Hepatocyte (in vitro differentiated cells): ENCODE results near the gene PIGN. TPM values are rescaled to one million over a fixed set of nuclear protein-coding genes. Genes with fewer than 3 reads are reported as not detected.

ENCODE experiments used
- DNase-seq: peaks from one replicate; pipeline ENCODE4 v3.0.0-alpha.2; 2016; ENCODE audit warnings: low spot score
- H2AFZ ChIP-seq: fragments of 200-600 bp; sonication (generic); 2 replicates; pipeline ENCODE4 v1.6.0; 2016; ENCODE audit warnings: antibody characterized with exemption, mild to moderate bottlenecking
- H3K27ac ChIP-seq: fragments of 200-600 bp; sonication (generic); 2 replicates; pipeline ENCODE4 v1.5.1; 2016; ENCODE audit warnings: mild to moderate bottlenecking
- H3K27me3 ChIP-seq: fragments of 200-600 bp; sonication (generic); 2 replicates; pipeline ENCODE4 v1.6.1; 2016
- H3K36me3 ChIP-seq: fragments of 200-600 bp; sonication (generic); replicated peaks from 2 replicates; pipeline ENCODE4 v1.5.1; 2016; ENCODE audit warnings: low read depth; ENCODE audit not compliant: insufficient read depth
- H3K4me1 ChIP-seq: fragments of 200-600 bp; sonication (generic); 2 replicates; pipeline ENCODE4 v1.5.1; 2016; ENCODE audit warnings: mild to moderate bottlenecking, moderate library complexity; ENCODE audit not compliant: insufficient read depth
- H3K4me2 ChIP-seq: fragments of 200-600 bp; sonication (generic); 2 replicates; pipeline ENCODE4 v1.6.0; 2016
- H3K4me3 ChIP-seq: fragments of 200-600 bp; sonication (generic); 2 replicates; pipeline ENCODE4 v1.5.1; 2016; ENCODE audit warnings: mild to moderate bottlenecking
- H3K79me2 ChIP-seq: fragments of 200-600 bp; sonication (generic); 2 replicates; pipeline ENCODE4 v1.6.0; 2017; ENCODE audit warnings: mild to moderate bottlenecking
- H3K9me2 ChIP-seq: fragments of 200-600 bp; sonication (generic); replicated peaks from 2 replicates; pipeline ENCODE4 v1.6.0; 2017; ENCODE audit warnings: mild to moderate bottlenecking; ENCODE audit not compliant: insufficient read depth
- H3K9me3 ChIP-seq: fragments of 200-600 bp; sonication (generic); 2 replicates; pipeline ENCODE4 v1.5.1; 2016; ENCODE audit warnings: low read depth, mild to moderate bottlenecking
- H4K20me1 ChIP-seq: fragments of 200-600 bp; sonication (generic); 2 replicates; pipeline ENCODE4 v1.6.0; 2016; ENCODE audit warnings: mild to moderate bottlenecking; ENCODE audit not compliant: insufficient read depth, poor library complexity, severe bottlenecking
- CTCF ChIP-seq: fragments of 200-600 bp; sonication (generic); IDR thresholded peaks from 2 replicates; pipeline ENCODE4 v1.5.1; 2016; ENCODE audit warnings: antibody characterized with exemption, mild to moderate bottlenecking; ENCODE audit not compliant: poor library complexity
- EZH2 ChIP-seq: fragments of 200-600 bp; sonication (generic); IDR thresholded peaks from 2 replicates; pipeline ENCODE4 v1.6.1; 2016; ENCODE audit warnings: antibody characterized with exemption, mild to moderate bottlenecking, borderline replicate concordance
- EZH2phosphoT487 ChIP-seq: fragments of 200-600 bp; sonication (generic); IDR thresholded peaks from one replicate; pipeline ENCODE4 v1.6.1; 2018; ENCODE audit warnings: antibody characterized with exemption, mild to moderate bottlenecking, low read depth, moderate library complexity; ENCODE audit not compliant: unreplicated experiment, severe bottlenecking
- WGBS: methylation state at CpG from one replicate; pipeline ENCODE4 v1.1.6; 2016; ENCODE audit warnings: low lambda C conversion rate; ENCODE audit errors: missing lambda C conversion rate; 5-methylcytosine and 5-hydroxymethylcytosine counted together
- polyA plus RNA-seq: library from polyadenylated mRNA; unstranded; fragments of >200 nt; fragmentation: Nextera tagmentation; extraction: Ambion mirVana; gene quantifications from 2 replicates; pipeline ENCODE4 v1.2.1, GENCODE V29; 2016
- total RNA-seq: library from RNA; depleted of rRNA; stranded (reverse); fragments of >200 nt; gene quantifications from 2 replicates; pipeline ENCODE4 v1.2.3, GENCODE V29; 2014

Gene PIGN
- total and polyA plus RNA-seq, 2 experiments from 2014 or later: 18.9 to 42.9 TPM

- Histone ChIP-seq H3K27ac (peak overlapping the region; percentile 59), H3K4me3 (no peak overlapping the region), H3K36me3 (no peaks in the 10 kb centered on the region), H3K4me2 (peak overlapping the region; percentile 62), H3K79me2 (no peaks in the 10 kb centered on the region), H3K4me1 (no peaks in the 10 kb centered on the region), H3K27me3 (no peaks in the 10 kb centered on the region), H3K9me3 (no peaks in the 10 kb centered on the region), H2AFZ (no peak overlapping the region), H4K20me1 (no peaks in the 10 kb centered on the region), H3K9me2 (no peaks in the 10 kb centered on the region)
- TF ChIP-seq EZH2 (no peak), CTCF (no peak), EZH2phosphoT487 (no peak)
- 39% methylated on average over 2 of the region's 2 CpGs for WGBS
- DNase-seq: peak; percentile 23
Measured at GRCh38 chr18:62060820-62061219, 126.0 kb downstream of the PIGN start.

GRCh38 chr18:62054929-62055498, 131.8 kb downstream of the PIGN start:
- no peaks in the 10 kb centered on the region for H3K4me1 ChIP-seq
- no peaks in the 10 kb centered on the region for H3K9me3 ChIP-seq
- no peak overlapping the region for H3K27ac ChIP-seq
- no peak for DNase-seq
- no peak overlapping the region for H2AFZ ChIP-seq
- no peaks in the 10 kb centered on the region for H3K9me2 ChIP-seq
- no peaks in the 10 kb centered on the region for H4K20me1 ChIP-seq
- no peak overlapping the region for H3K4me3 ChIP-seq
- no peaks in the 10 kb centered on the region for H3K36me3 ChIP-seq
- TF ChIP-seq EZH2phosphoT487: no peak
- TF ChIP-seq CTCF: no peak
- no peak for TF ChIP-seq EZH2
- no peak overlapping the region for H3K4me2 ChIP-seq
- H3K27me3 ChIP-seq: no peaks in the 10 kb centered on the region
- no peaks in the 10 kb centered on the region for H3K79me2 ChIP-seq
- WGBS: 92% methylated on average over 2 of the region's 2 CpGs

- H4K20me1 ChIP-seq: no peaks in the 10 kb centered on the region
- H3K4me3 ChIP-seq: no peak overlapping the region
- no peaks in the 10 kb centered on the region for H3K27me3 ChIP-seq
- H3K9me2 ChIP-seq: no peaks in the 10 kb centered on the region
- no peaks in the 10 kb centered on the region for H3K36me3 ChIP-seq
- DNase-seq: no peak
- no peak overlapping the region for H2AFZ ChIP-seq
- no peak overlapping the region for H3K27ac ChIP-seq
- H3K4me1 ChIP-seq: no peaks in the 10 kb centered on the region
- no peaks in the 10 kb centered on the region for H3K79me2 ChIP-seq
- TF ChIP-seq EZH2 (no peak), EZH2phosphoT487 (no peak), CTCF (no peak)
- no peak overlapping the region for H3K4me2 ChIP-seq
- 92% methylated on average over 1 of the region's 1 CpG for WGBS
- H3K9me3 ChIP-seq: no peaks in the 10 kb centered on the region
Measured at GRCh38 chr18:62048279-62048678, 138.6 kb downstream of the PIGN start.
